Fibroblast of pulmonary artery (primary cell): ENCODE measurements around the gene GLOD5.
"Not testable (repeated sequence)": the region's sequence is repeated elsewhere in the genome, so short reads cannot be mapped to it uniquely, and the experiment has no call there.

Source experiments
- DNase-seq: peaks from one replicate; pipeline ENCODE4 v3.0.0-alpha.2; 2010; ENCODE audit warnings: low read depth
- H3K4me3 ChIP-seq: replicated peaks from 2 replicates; pipeline ENCODE4 v1.5.1; 2011; ENCODE audit warnings: low read depth, mild to moderate bottlenecking, control low read depth, low read length, moderate library complexity
- TF ChIP-seq, protein P1 (sequence below): IDR thresholded peaks from 2 replicates; pipeline ENCODE4 v1.5.1; 2011; ENCODE audit warnings: mild to moderate bottlenecking, control low read depth, low read length, inconsistent platforms; ENCODE audit errors: missing control alignments

GLOD5 gene

DNA sequence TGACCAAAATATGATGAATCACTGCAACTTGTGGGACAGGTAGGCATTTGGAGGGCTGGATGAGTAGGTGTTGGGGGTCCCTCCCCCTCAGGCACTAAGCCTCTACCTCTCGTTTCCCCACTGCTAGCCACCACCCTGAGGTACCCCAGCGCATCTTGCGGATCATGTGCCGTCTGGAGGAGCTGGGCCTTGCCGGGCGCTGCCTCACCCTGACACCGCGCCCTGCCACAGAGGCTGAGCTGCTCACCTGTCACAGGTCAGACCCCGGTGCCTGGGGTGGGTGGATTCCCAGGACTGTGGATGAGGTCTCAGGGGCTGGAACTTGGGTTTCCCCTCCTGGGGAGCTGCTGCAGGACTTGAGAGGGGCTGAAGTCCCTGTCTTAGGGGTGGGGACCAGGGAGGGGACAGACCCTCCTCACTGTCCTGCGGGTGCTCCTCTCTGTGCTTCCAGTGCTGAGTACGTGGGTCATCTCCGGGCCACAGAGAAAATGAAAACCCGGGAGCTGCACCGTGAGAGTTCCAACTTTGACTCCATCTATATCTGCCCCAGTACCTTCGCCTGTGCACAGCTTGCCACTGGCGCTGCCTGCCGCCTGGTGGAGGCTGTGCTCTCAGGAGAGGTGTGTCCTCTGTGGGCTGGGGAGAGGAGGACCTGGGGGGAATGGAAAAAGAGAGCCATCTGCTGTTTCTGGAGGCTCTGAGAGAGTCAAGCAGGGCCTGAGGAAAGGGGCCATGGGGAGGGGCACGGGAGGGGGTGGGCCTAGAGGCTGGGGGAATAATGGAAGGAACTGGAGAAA lies 54.7 kb downstream of the GLOD5 start:
- no peak overlapping the region for H3K4me3 ChIP-seq
- TF ChIP-seq, protein P1, sequence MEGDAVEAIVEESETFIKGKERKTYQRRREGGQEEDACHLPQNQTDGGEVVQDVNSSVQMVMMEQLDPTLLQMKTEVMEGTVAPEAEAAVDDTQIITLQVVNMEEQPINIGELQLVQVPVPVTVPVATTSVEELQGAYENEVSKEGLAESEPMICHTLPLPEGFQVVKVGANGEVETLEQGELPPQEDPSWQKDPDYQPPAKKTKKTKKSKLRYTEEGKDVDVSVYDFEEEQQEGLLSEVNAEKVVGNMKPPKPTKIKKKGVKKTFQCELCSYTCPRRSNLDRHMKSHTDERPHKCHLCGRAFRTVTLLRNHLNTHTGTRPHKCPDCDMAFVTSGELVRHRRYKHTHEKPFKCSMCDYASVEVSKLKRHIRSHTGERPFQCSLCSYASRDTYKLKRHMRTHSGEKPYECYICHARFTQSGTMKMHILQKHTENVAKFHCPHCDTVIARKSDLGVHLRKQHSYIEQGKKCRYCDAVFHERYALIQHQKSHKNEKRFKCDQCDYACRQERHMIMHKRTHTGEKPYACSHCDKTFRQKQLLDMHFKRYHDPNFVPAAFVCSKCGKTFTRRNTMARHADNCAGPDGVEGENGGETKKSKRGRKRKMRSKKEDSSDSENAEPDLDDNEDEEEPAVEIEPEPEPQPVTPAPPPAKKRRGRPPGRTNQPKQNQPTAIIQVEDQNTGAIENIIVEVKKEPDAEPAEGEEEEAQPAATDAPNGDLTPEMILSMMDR, result no peak
- DNase-seq, result no peak

DNA sequence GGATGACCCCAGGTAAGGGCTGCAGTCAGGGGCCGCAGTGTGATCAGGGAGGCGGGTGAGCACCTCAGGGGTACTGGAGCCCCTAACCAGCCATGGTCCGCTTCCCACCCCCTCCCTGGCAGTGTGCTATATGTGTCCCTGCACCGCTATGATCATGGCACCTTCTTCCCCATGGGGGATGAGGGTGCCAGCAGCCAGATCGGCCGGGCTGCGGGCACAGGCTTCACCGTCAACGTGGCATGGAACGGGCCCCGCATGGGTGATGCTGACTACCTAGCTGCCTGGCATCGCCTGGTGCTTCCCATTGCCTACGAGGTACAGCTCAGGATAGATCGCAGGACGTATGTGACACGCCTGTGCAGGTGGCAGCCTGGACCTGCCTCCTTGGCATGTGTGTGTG lies 56.6 kb downstream of the GLOD5 start:
- DNase-seq, result no peak
- no peak overlapping the region for H3K4me3 ChIP-seq

DNA sequence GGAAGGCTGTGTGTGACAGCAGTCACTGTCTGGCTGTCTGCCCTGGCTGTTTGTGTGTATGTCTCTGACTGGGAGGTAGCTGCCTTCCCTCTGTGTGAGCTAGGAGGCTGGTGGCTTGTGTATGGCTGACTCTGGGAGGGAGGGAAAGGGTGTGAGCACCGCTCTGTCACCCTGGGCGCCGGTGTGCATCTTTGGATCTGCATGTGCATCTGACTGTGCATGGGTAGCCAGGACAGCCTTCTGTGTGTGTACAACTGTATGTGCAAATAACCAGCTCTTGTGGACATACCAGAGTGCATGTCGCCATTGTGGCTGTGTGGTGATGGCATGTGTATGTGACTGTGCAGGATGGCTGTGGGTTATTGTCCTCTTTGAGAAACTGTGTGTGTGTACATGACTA lies 57.3 kb downstream of the GLOD5 start:
- H3K4me3 ChIP-seq, result no peak overlapping the region
- DNase-seq, result no peak
- TF ChIP-seq, protein P1, result no peak

More for the DNA sequence above, 56.6 kb downstream of the GLOD5 start:
- TF ChIP-seq, protein P1, result no peak

DNA sequence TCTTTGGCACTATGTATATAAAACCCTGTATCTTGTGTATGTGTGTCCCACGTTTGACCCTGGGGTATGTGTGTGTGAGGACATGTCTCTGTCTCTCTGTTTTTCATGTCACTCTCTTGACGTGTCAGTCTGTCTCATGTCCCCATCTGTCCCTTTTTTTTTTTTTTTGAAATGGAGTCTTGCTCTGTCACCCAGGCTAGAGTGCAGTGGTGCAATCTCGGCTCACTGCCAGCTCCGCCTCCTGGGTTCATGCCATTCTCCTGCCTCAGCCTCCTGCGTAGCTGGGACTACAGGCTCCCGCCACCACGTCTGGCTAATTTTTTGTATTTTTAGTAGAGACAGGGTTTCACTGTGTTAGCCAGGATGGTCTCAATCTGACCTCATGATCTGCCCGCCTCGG lies 57.8 kb downstream of the GLOD5 start:
- not testable (repeated sequence) for H3K4me3 ChIP-seq, DNase-seq

DNA sequence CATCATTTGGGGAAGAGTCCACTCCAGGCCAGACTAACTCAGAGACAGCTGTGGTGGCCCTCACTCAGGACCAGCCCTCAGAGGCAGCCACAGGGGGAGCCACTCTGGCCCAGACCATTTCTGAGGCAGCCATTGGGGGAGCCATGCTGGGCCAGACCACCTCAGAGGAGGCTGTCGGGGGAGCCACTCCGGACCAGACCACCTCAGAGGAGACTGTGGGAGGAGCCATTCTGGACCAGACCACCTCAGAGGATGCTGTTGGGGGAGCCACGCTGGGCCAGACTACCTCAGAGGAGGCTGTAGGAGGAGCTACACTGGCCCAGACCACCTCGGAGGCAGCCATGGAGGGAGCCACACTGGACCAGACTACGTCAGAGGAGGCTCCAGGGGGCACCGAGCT lies 61.5 kb downstream of the GLOD5 start:
- no peak for DNase-seq
- no peak overlapping the region for H3K4me3 ChIP-seq
- TF ChIP-seq, protein P1, result no peak
